Measurements from ENCODE around the gene RAI1.
A peak's percentile ranks its signal among the peaks of the same experiment; 100 is the strongest.

RAI1 gene

DNA sequence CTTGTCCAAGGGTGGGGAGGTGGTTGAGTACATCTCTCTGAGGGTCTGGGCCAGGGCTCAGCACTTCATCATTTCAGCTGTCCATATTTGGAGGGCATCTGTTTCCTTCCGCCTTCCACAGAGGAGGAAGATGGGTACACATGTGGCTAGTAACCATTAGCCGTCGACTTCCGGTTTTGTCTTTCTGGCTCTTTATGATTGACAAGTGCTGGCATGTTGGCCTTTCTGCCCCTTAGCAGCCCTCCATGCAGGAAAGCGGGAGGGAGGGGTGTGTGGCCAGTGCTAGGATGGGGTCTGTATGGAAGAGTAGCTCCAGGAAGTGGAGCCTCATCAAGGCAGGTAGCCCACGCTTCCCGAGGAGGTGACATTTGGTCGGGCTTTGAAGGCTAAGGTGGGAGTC, 69.6 kb downstream of the RAI1 start:
- no peak for DNase-seq (ENCODE audit: low read depth)

DNA sequence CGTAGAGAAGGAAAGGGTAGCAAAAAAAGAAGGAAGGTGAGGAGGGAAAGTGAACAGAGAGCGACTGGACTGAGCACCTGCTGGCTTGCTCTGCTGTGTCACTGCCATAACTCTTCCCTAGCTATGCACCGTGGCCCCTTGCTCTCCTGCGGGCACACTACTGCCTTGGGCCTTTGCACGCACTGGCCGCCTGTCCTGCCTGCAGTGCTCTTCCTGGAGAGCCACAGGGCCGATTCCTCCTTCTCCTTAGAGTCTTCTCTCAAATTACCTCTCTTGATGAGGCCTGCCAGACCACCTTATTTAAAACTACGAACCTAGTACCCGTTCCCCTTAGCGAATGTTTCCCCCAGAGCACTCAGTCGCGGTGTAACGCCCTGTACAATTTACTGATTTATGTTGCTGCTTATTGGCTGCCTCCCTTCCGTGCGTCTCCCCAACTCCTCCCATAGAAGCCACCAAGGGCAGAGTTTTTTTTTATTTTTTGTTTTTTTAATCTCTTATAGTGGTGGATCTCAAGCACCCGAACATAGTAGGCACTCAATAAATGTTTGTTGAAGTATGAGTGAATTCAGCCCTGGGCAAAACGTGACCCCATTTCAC, 70.3 kb downstream of the RAI1 start:
- no peak for DNase-seq (ENCODE audit: low read depth)

DNA sequence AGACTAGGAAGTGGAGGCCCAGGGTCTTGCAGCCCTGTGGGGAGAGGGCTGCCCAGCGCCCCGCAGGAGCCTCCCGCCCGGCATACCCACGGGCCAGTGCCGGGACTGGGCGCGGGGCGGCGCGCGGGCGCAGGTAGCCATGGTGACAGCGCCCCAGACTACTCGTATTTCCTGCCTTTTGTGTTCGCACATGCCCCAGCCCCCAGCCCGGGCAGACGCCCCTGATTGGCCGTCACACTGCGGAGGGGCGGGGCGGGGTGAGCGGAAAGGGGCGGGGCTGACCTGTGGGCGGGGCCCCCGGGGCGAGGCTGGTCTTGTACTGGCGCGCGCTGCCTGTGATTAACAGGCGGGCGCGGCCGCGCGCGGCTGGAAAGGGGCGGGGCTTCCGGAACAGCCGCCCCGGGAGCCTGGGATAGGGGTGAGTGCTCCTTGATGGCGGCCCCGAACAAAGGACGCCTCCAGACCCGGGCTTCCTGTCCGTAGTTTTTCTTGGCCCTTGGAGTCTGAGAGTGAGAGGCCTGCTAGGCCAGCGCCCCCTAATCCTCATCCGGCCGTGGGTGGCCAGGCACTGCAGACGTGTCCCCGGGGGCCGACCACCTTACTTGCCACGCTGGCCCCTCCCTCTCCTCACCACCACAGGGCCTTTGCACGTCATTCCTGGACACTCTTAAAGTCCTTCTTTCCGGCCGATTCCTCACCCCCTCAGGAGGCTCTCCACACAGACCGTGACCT, 71.0 kb downstream of the RAI1 start:
- DNase-seq (ENCODE audit: low read depth) = peak; percentile 88

DNA sequence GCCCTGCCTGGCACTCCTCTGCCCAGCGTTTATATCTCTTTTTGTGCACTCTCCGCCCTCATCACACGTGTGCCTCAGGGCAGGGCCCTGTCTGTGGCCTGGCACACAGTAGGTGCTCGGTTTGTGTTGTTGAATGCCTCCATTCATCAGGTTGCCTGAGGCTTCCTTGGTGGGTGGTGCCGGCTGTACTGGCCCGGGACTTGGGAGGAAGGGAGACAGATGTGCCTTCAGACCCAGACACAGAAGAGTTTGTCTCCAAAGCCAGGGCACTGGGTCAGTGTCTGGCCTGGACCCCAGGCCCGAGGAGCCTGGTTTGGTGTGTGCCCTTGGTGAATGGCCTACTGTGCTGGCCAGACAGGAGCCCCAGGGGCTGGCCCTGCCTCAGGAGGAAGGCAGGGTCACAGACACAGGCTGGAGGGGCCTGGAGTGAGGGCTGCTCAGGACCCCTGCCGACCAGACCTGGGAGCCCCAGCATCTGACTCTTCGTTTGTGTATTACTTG, 71.6 kb downstream of the RAI1 start:
- DNase-seq (ENCODE audit: low read depth) = no peak

DNA sequence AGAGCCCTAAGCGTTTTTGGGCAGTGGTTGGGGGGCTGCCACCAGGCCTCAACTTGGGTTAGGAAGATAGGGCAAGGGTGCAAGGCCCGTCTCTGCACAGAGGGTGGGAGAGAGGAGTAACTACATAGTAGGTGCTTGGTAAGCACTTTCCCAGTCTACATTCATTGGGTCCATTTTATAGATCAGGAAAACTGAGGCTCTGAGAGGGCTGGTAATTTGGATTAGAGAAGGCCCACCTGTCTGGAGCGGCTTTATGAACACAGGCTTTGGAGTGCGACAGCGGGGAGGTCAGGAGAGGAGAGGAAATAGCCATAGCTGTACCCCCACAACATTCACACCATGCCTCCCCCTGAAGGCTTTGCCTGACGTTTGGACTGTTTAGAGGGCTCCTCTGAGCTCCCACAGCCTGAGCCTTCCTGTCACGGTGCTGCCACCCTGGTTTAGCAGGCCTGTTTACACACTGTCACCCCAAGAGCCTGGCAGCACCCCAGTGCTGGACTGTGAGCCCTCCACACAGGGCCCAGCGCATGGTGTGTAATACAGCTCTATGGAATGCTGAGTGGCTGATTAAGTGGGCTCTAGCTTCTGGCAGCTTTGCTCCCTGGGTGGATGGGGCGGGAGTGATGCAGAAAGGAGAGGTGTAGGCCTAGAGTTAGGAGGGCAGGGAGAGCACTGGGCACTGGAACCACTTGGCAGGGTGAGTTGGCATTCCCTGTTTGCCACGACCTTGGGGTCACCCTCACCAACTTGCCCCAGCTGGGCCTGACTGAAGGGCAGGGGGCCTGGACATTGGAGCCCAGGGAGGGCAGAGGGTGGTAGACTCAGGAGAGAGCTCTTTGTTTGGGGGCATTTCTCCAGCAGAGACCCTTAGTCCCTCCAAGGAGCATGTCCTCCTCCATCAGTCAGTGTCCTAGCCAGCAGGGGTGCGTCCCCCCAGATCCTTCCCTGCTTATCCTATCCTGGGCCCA, 73.7 kb downstream of the RAI1 start:
- DNase-seq (ENCODE audit: low read depth) = no peak

DNA sequence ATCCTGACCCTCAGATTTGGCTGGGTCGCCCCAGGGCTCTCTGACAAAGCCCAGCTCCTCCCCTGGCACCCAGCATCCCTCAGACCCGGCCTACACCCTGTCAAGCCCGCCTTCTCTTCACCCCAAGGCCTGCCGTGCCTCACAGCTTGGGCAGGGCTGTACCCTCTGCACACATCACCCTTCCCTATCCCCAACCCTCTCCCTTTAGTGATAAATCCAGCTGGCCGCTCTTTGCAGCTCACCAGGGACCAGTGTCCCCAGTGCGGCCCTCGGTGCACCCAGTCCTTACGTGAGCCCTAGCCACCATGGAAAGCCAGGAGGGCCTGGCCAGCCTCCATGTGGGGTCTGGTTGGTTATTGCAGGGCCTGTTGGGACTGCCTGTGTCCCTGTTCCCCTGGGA, 74.5 kb downstream of the RAI1 start:
- no peak for DNase-seq (ENCODE audit: low read depth)

DNA sequence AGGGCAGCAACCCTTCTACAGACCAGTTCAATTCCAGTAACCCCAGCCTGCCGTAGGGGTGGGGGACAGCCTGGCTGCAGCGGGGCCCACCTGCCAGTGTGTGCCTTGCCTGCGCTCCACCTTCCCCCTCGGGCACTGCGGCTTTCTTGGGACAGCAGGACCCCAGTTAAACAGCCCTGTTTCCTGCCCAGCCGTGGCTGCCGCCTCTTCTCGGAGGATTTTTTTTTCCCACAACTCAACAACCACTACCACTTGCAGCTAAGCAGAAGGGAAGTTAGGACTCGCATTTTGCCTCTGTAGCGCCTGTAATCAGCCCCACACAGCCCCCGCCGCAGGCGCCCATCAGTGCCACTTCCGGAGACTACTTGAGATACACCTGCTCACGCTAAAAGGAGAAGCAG, 76.1 kb downstream of the RAI1 start:
- no peak for DNase-seq (ENCODE audit: low read depth)

DNA sequence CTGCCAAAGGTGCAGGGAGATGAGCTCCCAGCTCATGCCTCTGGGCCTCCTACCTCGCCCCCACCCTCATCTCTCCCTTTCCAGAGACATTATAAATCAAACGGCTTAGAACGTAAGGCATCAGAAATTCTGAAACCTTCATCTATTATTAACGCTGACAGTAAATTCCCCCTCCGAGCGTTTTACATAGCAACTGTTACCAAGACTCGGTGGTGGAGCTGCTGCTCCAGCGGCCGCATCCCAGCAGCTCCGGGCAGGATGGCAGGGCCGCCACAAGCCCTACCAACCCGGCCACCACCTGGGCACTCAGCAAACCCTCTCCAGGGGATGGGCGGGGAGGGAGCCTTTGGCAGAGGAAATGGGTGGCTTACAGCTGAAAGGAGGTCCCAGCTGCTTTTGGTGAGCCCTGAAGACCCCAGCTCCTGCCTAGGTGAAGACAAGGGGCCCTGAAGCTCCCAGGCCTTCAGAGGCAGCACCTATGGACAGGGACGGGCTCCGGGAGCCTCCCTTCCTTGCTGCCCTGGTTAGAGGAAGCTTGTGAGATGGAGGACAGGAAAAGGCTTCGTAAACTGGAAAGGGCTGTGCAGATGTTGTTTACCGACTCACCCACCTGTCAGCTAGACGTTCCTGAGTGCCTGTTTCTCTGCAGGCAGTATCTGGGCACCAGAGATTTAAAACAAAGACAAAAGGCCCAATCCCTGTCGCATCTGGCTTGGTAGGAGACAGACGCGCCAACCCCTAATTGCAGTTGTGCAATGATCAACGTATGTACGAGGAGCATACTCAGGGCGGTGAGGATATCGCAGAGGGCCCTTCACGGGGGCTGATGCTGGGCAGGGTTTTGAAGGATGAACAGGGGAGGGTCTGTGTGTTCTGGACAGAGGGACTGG, 76.9 kb downstream of the RAI1 start:
- DNase-seq (ENCODE audit: low read depth) = no peak

DNA sequence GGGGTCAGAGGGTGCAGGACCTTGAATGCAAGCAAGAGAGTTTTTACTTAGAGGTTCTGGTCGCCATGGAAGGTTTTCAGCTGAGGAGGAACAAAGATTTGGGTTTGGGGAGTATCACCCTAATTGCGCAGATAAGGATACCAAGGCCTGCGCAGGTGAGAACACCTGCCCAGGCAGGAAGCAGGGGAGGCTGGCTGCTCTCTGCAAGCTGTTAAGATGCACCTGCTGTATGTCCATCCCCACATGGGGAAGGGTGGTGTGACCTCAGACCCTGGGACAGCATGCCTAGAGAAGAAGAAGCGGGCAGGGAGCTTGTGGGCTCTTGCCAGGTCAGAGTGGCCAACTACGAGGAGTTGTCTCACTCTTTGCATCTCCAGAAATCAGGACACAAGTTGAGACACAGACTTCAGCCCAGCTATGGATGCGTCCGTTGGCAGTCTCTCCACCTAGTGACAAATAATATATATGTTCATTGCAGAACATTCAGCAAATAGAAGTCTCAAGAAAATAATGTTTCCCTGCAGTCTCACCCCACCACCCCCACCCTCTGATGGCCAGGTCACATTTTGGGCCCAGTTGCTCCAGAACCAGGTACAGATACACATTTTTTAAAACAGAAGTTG, 77.8 kb downstream of the RAI1 start:
- DNase-seq (ENCODE audit: low read depth) = no peak

DNA sequence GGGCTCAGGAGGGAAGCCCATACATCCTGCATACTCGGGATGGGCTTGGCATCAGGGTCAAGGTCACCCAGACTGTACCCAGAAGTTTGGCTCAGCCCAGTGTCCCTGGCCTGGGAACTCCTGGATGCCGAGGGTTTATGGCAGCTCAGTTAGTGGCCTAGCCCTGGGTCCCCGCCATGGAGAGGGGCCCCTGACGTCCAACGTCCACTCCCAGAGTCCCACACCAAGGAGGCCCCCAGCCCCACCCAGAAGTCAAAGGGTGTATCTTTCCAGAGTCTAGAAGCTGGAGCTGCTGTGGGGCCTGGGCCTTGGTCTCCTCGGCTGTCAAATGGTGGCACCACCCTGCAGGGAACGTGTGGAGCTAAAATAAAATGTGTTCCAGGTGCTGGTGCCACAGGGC, 79.1 kb downstream of the RAI1 start:
- no peak for DNase-seq (ENCODE audit: low read depth)

DNA sequence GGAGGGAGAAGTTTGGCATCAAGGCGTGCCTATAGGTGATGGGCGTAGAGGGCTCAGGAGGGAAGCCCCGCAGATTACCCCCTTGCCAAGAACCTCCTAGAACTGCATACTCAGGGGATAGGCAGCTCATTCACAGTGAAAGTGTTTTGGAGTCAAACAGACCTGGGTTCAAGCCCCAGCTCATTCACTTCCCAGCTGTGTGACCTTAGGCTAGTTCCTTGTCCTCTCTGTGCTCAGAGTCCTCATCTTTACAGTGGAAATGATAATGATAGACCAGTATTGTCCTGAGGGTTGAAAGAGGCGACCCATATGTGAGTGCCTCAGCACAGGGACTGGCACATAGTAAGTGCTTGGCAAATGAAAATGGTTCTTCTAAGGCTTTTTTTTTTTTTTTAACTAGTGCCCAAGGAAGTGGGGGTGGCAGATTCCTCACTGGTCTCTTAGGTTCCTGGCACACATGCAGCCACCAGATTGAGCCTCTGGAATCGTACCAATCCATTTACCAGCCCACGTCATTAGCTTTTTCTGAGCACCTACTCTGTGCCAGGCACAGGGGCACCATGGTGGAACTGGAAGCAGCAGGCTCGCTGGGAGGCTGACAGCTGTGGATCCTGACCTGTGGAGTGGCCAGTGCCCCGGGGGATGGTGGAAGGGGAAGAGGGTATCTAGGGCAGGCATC, 79.8 kb downstream of the RAI1 start:
- no peak for DNase-seq (ENCODE audit: low read depth)

DNA sequence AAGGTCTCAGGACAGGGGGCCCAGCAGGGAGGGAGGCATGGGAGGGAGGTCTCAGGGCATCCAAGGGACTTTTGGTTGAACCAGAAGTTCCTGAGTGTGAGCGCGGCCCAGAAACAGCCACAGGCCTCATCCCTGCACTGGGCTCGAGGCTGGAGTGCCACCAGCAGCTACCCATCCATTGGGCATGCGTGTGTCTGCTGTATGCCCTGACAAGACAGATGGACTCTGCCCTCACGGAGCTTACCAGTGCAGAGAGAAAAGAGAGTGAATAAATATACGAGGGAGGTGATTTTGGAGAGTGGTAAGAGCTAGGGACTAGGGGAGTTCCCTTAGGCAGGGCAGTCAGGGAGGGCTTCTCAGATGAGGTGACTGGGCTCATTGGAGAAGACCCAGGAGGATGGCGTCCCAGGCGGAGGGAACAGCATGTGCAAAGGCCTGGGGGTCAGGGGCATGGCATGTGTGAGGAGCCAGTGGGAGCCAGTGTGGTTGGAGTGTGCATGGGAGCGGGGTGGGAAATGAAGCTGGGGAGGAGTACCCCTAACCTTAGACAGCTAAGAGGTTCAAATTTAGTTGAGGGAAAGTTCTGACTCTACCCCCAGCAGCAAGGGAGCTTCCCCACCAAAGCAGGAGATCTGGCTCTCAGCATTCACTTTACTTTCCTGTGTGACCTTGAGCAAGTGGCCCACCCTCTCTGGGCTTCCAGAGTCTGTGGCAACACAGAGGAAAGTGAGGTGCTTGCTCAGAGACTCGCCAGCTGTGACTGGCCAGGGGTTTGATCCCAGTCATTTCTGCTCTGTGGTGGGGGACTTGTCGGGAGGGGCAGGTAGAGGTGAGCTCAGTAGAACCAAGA, 80.9 kb downstream of the RAI1 start:
- DNase-seq (ENCODE audit: low read depth) = no peak

DNA sequence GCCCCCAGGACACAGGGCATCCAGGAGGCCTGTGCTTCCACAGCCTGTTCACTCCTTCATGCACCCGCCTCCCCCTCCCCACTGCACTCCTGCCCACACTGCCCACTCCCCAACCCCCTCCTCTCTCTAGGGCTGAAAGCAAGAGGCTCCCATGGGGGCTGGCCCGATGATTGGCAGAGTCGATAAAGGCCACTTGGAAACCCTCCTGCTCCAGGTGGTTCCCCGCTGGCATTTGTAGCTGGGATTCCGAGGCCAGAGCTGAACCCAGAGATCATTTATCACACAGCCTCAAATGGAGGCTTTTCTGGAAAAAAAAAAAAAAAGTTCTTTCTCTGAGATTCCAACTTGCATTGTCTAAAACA, 81.5 kb downstream of the RAI1 start:
- DNase-seq (ENCODE audit: low read depth) = no peak

DNA sequence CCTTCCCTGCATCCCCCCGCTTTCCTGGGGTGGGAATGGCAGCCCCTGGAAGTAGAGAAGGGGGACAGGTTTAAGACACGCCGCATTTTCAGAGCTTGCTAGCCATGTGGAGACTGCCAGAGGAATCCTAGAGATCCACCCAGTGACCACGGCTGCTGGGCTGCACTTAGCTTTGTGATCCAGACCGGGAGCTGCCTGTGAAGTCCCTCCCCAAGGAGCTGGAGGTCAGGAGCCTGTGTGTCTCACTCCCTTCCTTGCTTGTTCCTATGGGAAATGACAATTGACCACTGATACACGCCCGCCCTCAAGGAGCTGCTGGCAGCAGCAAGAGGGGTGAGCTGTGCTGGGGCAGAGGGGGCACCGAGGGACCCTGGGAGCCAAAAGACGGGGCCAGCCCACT, 81.9 kb downstream of the RAI1 start:
- no peak for DNase-seq (ENCODE audit: low read depth)

DNA sequence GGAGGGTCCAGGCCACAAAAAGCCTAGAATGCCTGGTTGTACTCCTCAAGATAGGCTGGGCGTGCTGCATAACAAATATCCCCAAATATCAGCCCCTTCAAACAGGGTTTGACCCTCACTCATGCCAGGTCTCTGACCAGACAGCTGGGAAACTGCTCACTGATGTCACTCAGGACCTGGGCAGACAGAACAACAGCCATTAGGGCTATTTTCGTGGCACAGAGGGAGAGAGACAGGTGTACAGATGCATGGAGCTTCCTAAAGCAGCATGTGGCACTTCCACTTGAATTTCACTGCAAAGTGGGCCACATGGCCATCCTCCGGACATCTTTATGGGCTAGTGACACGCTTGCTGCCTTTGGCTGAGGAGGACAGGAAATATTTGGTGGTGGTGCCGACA, 82.5 kb downstream of the RAI1 start:
- DNase-seq (ENCODE audit: low read depth) = no peak

DNA sequence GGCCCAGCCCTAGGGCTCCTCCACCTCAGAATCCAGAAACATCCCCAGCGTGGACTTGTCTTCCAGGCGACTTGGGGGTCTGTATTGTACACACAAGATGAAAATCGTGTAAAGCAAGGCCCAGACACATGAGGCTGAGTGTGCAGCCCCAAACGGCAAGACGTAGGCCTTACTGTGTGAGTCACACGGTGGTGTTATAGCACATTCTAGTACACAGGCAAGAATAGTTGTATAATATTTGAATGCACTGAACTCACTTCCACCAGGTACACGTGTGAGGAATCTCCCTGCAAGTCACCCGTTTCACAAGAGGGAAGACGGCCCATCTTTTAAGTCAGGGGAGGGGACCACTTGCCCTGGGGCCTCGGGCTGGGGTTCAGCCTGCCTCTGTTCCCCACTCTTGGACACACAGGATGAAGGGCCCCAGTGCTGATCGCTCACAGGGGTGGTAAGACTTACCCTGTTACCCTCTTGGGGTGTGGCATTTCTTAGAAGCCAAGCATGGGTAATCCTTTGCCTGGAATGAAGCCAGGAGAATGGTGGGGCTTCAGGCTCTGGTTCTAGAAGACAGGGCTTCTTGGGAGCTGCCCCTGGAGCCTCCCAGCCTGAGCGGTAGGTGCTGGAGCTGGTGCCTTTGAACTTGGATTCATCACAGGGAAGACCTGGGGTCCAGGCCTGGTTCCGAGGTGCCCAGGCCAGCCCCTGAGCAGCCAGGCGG, 84.3 kb downstream of the RAI1 start:
- DNase-seq (ENCODE audit: low read depth) = no peak

DNA sequence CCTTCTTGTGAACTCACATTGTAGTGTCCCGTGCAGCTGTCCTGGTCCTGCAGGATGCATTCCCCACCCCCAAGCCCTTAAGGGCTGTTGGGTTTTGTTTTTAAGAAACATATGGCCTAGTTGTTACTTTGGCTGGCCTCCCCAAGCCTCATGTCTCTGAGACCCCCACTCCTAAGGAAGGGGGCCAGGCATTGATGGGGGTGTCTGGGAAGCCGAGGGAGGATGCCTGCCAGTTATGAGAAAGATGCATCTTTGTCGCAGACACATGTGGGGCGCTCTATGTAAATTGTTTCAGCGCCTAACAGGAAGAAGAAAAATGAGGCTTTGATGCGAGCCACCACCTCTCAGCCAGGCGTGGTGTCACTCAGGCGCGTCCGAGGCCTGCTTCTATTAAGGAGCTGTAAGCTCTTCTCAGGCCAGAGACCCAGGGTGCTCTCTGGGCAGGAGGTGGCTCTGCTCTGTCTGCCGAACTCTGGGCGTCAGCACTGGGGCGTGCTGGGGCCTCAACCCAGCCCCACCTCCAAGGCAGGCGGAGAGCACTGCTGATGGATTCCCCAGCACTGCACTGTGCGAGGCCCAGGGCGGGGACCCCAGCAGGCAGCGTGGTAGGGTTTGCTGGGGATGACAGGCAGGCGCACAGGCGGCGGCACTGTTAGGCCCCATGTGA, 85.0 kb downstream of the RAI1 start:
- no peak for DNase-seq (ENCODE audit: low read depth)

DNA sequence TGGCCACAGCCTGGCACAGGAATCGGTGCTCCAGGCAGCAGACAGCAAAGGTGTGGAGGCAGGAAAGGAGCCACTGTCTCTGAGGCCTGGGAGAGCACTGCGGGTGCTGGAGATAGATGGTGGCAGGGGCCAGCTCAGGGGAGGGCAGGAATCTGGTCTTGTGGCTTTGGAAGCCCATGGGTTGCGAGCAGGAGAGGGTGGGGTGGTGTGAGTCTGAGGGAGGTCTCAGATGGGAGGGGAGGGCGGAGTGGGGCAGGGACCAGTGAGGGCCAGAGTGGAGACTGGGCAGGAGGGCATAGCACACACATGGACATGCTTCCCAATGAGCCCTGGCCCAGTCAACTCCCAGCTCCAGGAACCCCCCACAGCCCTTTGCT, 85.5 kb downstream of the RAI1 start:
- DNase-seq (ENCODE audit: low read depth) = no peak

Measured in stromal cell of bone marrow (primary cell).